ENCODE measurements around the gene KLHDC4. TPM values are rescaled to one million over a fixed set of nuclear protein-coding genes. Genes with fewer than 3 reads are reported as not detected.

Gene KLHDC4
- total RNA-seq, 2 donors from 2014 or later, result 21.8 to 79.4 TPM

GRCh38 chr16:87686697-87687096 is 79.1 kb downstream of the KLHDC4 start:
- Histone ChIP-seq H3K27ac (no peak overlapping the region), H3K4me1 (no peaks in the 10 kb centered on the region), H3K9me3 (no peaks in the 10 kb centered on the region), H3K27me3 (no peaks in the 10 kb centered on the region), H3K9ac (ENCODE audit: low read depth in 2 of 2, low read length in 2 of 2) (no peak overlapping the region), H3K4me3 (no peak overlapping the region), H3K36me3 (no peaks in the 10 kb centered on the region)
- intact Hi-C loops (cut with DNase I), result no loop called here
- TF ChIP-seq CTCF (IDR thresholded peaks at IDR 0.05), result no peak
- no peak for DNase-seq

DNA sequence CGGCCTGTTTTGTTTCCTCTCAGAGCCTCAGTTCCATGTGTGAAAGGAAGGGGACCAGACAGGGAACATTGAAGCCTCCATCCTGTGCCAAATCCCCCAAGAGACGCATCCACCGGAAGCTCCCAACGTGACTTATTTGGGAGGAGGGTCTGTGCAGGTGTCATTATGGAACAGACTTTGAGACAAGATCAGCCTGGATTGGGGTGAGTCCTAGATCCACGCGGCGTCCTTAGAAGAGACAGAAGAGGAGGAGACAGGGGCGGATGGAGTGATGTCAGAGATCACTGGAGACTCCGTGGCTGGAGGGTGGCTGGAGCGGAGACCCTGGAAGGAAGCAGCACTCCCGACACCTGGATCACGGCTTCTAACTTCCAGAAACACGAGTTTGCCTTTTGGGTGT is 80.0 kb downstream of the KLHDC4 start:
- H3K4me3 ChIP-seq, result no peak overlapping the region
- TF ChIP-seq CTCF (IDR thresholded peaks at IDR 0.05), result no peak
- no peak overlapping the region for H3K27ac ChIP-seq
- no peaks in the 10 kb centered on the region for H3K36me3 ChIP-seq
- intact Hi-C loops (cut with DNase I), result no loop called here
- H3K4me1 ChIP-seq, result no peaks in the 10 kb centered on the region
- DNase-seq, result no peak
- no peak overlapping the region for H3K9ac ChIP-seq (ENCODE audit: low read depth in 2 of 2, low read length in 2 of 2)
- no peaks in the 10 kb centered on the region for H3K9me3 ChIP-seq
- no peaks in the 10 kb centered on the region for H3K27me3 ChIP-seq

GRCh38 chr16:87685405-87685755 is 80.4 kb downstream of the KLHDC4 start:
- DNase-seq, result no peak
- Histone ChIP-seq H3K4me3 (no peak overlapping the region), H3K27me3 (no peaks in the 10 kb centered on the region), H3K36me3 (no peaks in the 10 kb centered on the region), H3K9me3 (no peaks in the 10 kb centered on the region), H3K9ac (ENCODE audit: low read depth in 2 of 2, low read length in 2 of 2) (no peak overlapping the region), H3K4me1 (no peaks in the 10 kb centered on the region), H3K27ac (no peak overlapping the region)
- intact Hi-C loops (cut with DNase I), result no loop called here
- no peak for TF ChIP-seq CTCF (IDR thresholded peaks at IDR 0.05)

GRCh38 chr16:87684711-87685404 is 80.9 kb downstream of the KLHDC4 start:
- no peak for DNase-seq
- H3K27me3 ChIP-seq, result no peaks in the 10 kb centered on the region
- no peak overlapping the region for H3K9ac ChIP-seq (ENCODE audit: low read depth in 2 of 2, low read length in 2 of 2)
- no peaks in the 10 kb centered on the region for H3K9me3 ChIP-seq
- intact Hi-C loops (cut with DNase I), result no loop called here
- H3K4me3 ChIP-seq, result no peak overlapping the region
- H3K4me1 ChIP-seq, result no peaks in the 10 kb centered on the region
- no peak for TF ChIP-seq CTCF (IDR thresholded peaks at IDR 0.05)
- H3K27ac ChIP-seq, result no peak overlapping the region
- H3K36me3 ChIP-seq, result no peaks in the 10 kb centered on the region

DNA sequence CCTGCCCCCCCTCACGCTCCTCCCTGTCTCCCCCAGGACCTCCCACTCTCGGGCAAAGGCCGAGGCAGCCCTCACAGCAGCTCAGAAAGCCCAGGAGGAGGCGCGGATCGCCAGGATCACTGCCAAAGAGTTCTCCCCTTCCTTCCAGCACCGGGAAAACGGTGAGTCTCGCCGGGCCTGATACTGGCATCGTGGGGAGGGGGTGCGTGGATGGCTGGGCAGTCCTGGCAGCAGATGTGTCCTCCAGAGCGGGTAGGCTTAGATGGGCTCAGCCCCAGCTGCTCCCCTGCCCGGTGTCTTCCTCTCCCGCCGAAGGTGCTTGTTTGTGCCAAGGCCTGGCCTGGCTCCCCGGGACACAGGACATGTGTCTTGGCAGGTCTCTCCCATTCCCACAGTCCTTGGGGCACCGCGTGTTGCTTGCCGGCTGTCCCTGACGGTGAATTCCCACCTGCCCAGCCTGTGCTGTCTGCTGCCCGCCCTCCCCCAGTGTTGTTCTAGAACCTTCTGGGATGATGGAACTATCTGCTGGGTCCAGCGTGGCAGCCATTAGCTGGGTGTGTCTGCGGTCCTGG is 81.6 kb downstream of the KLHDC4 start:
- Histone ChIP-seq H3K36me3 (no peaks in the 10 kb centered on the region), H3K27me3 (no peaks in the 10 kb centered on the region)

More for the DNA sequence above, 81.6 kb downstream of the KLHDC4 start:
- Histone ChIP-seq H3K9me3 (no peaks in the 10 kb centered on the region), H3K4me1 (no peaks in the 10 kb centered on the region), H3K4me3 (no peak overlapping the region), H3K27ac (no peak overlapping the region), H3K9ac (ENCODE audit: low read depth in 2 of 2, low read length in 2 of 2) (no peak overlapping the region)
- DNase-seq, result no peak
- TF ChIP-seq CTCF (IDR thresholded peaks at IDR 0.05), result no peak
- intact Hi-C loops (cut with DNase I), result no loop called here
